ENCODE results near the gene NAV2. TPM values are rescaled to one million over a fixed set of nuclear protein-coding genes. Genes with fewer than 3 reads are reported as not detected.

NAV2 gene
- polyA plus RNA-seq, 1 donor from 2014 or later = 3.0 TPM

DNA sequence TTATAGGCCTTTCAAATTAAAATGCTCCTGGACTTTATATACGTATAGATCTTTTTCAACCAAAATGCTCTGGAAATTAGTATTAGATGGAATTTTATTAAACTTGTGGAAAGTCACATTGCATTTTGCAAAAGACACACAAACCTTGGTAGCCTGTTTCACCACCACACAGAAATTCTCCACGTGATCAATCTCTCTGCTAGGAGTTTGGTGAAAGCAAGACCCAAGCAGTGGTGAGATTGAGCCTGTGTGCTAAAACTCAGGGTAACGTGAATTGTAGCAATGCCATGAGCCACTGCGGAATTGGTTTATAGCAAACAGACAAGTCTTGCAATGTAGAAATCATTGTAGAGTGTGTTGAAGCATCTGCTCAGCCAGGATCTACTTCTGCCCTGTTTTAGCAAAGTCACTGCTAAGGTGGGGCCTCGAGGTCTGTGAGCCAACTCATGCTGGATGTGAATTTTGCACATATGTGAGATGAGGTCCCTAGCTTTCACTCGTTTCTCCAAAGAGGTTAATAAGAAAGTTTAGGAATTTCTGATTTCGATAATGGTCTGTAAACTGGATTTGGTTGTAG is 262.9 kb downstream of the NAV2 start:
- Histone ChIP-seq H3F3A (ENCODE audit: insufficient read depth, low read length, poor library complexity, severe bottlenecking) (no peaks in the 10 kb centered on the region), H3K4me3 (ENCODE audit: low read length) (no peak overlapping the region), H3K36me3 (ENCODE audit: insufficient read depth, low read length) (no peaks in the 10 kb centered on the region), H3K9me2 (ENCODE audit: insufficient read depth, low read length) (no peaks in the 10 kb centered on the region), H2AFZ (ENCODE audit: low read depth, low read length) (no peak overlapping the region), H3K27ac (ENCODE audit: low read length) (no peak overlapping the region), H3K9me3 (ENCODE audit: low read length) (no peaks in the 10 kb centered on the region), H3K79me2 (replicated peaks; ENCODE audit: insufficient read depth, low read length) (no peaks in the 10 kb centered on the region), H3K9ac (ENCODE audit: low read length) (no peak overlapping the region), H3K27me3 (ENCODE audit: insufficient read depth, low read depth, low read length) (no peaks in the 10 kb centered on the region), H3K4me2 (ENCODE audit: low read length) (no peak overlapping the region), H4K20me1 (ENCODE audit: insufficient read depth) (no peaks in the 10 kb centered on the region)
- TF ChIP-seq, protein P1, sequence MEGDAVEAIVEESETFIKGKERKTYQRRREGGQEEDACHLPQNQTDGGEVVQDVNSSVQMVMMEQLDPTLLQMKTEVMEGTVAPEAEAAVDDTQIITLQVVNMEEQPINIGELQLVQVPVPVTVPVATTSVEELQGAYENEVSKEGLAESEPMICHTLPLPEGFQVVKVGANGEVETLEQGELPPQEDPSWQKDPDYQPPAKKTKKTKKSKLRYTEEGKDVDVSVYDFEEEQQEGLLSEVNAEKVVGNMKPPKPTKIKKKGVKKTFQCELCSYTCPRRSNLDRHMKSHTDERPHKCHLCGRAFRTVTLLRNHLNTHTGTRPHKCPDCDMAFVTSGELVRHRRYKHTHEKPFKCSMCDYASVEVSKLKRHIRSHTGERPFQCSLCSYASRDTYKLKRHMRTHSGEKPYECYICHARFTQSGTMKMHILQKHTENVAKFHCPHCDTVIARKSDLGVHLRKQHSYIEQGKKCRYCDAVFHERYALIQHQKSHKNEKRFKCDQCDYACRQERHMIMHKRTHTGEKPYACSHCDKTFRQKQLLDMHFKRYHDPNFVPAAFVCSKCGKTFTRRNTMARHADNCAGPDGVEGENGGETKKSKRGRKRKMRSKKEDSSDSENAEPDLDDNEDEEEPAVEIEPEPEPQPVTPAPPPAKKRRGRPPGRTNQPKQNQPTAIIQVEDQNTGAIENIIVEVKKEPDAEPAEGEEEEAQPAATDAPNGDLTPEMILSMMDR (IDR thresholded peaks at IDR 0.05; ENCODE audit: poor library complexity, severe bottlenecking) = no peak
- TF ChIP-seq, protein P2, sequence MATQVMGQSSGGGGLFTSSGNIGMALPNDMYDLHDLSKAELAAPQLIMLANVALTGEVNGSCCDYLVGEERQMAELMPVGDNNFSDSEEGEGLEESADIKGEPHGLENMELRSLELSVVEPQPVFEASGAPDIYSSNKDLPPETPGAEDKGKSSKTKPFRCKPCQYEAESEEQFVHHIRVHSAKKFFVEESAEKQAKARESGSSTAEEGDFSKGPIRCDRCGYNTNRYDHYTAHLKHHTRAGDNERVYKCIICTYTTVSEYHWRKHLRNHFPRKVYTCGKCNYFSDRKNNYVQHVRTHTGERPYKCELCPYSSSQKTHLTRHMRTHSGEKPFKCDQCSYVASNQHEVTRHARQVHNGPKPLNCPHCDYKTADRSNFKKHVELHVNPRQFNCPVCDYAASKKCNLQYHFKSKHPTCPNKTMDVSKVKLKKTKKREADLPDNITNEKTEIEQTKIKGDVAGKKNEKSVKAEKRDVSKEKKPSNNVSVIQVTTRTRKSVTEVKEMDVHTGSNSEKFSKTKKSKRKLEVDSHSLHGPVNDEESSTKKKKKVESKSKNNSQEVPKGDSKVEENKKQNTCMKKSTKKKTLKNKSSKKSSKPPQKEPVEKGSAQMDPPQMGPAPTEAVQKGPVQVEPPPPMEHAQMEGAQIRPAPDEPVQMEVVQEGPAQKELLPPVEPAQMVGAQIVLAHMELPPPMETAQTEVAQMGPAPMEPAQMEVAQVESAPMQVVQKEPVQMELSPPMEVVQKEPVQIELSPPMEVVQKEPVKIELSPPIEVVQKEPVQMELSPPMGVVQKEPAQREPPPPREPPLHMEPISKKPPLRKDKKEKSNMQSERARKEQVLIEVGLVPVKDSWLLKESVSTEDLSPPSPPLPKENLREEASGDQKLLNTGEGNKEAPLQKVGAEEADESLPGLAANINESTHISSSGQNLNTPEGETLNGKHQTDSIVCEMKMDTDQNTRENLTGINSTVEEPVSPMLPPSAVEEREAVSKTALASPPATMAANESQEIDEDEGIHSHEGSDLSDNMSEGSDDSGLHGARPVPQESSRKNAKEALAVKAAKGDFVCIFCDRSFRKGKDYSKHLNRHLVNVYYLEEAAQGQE (IDR thresholded peaks at IDR 0.05; ENCODE audit: borderline replicate concordance) = no peak

DNA sequence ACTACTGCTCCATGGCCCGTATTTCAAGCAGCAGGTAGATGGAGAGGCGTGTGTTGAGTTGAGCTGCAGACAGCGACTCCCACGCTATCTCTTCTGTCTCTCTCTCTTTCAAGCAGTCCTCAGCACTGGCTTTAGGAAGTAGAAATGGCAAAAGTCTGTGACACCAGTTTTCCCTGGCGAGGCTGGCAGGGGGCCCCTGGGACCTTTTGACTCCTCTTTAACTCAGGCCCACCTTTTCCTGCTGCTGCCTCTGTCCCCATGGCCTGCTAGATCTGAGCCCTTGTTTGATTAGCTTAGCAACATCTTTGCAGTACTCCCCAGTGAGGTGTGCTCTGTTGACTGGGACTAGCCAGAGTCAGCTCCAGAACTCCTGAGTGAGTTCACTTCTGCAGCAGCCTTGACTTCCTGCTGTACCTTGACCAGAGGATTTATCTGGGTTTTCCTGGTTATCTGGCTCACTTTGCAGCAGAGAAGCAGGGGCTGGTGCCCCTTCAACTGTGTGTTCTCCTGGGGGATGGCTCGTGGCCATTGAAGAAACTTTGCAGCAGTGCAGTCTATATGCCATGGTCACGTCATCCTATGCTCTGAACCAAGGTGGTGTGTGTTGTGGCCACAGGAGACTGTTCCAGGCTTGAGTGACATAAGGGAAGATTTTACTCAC is 263.8 kb downstream of the NAV2 start:
- Histone ChIP-seq H3K27me3 (ENCODE audit: insufficient read depth, low read depth, low read length) (no peaks in the 10 kb centered on the region), H3K9me2 (ENCODE audit: insufficient read depth, low read length) (no peaks in the 10 kb centered on the region), H3K9me3 (ENCODE audit: low read length) (no peaks in the 10 kb centered on the region), H3K79me2 (replicated peaks; ENCODE audit: insufficient read depth, low read length) (no peaks in the 10 kb centered on the region), H3K4me3 (ENCODE audit: low read length) (no peak overlapping the region), H3K36me3 (ENCODE audit: insufficient read depth, low read length) (no peaks in the 10 kb centered on the region), H2AFZ (ENCODE audit: low read depth, low read length) (no peak overlapping the region), H3K9ac (ENCODE audit: low read length) (no peak overlapping the region), H3K4me2 (ENCODE audit: low read length) (no peak overlapping the region), H4K20me1 (ENCODE audit: insufficient read depth) (no peaks in the 10 kb centered on the region), H3F3A (ENCODE audit: insufficient read depth, low read length, poor library complexity, severe bottlenecking) (no peaks in the 10 kb centered on the region), H3K27ac (ENCODE audit: low read length) (no peak overlapping the region)
- TF ChIP-seq, protein P1 (IDR thresholded peaks at IDR 0.05; ENCODE audit: poor library complexity, severe bottlenecking) = no peak
- TF ChIP-seq POLR2AphosphoS5 (IDR thresholded peaks at IDR 0.05) (no peak), EP300 (conservative IDR thresholded peaks at IDR 0.05; ENCODE audit: poor library complexity, severe bottlenecking) (no peak), MXI1 (conservative IDR thresholded peaks at IDR 0.05; ENCODE audit: poor library complexity, severe bottlenecking) (no peak), EZH2 (IDR thresholded peaks at IDR 0.05; ENCODE audit: borderline replicate concordance, insufficient read depth, low read length, poor library complexity, severe bottlenecking) (no peak)
- TF ChIP-seq, protein P2 (IDR thresholded peaks at IDR 0.05; ENCODE audit: borderline replicate concordance) = no peak

Measured in neural cell (in vitro differentiated cells).